Upper lobe of right lung (tissue), 1 donor: ENCODE data around the gene ZBED6. TPM values are rescaled to one million over a fixed set of nuclear protein-coding genes. Genes with fewer than 3 reads are reported as not detected.

Experiments
- ATAC-seq: fragments of 200-7000 bp; cut with Tn5 transposase; one replicate; pipeline ENCODE4 v1.9.1; 2020; ENCODE audit warnings: mild to moderate bottlenecking, moderate library complexity
- DNase-seq: peaks from one replicate; pipeline ENCODE4 v3.0.0-alpha.2; 2020
- H3K27ac ChIP-seq: fragments of 200-600 bp; one replicate; pipeline ENCODE4 v1.8.0; 2022
- H3K27me3 ChIP-seq: fragments of 200-600 bp; one replicate; pipeline ENCODE4 v1.8.0; 2022; ENCODE audit warnings: mild to moderate bottlenecking
- H3K36me3 ChIP-seq: fragments of 200-600 bp; one replicate; pipeline ENCODE4 v1.8.0; 2022
- H3K4me1 ChIP-seq: fragments of 200-600 bp; one replicate; pipeline ENCODE4 v1.8.0; 2022
- H3K4me3 ChIP-seq: fragments of 200-600 bp; one replicate; pipeline ENCODE4 v1.8.0; 2022; ENCODE audit warnings: mild to moderate bottlenecking
- H3K9me3 ChIP-seq: fragments of 200-600 bp; one replicate; pipeline ENCODE4 v1.8.0; 2022
- intact Hi-C: fragments of 100-400 bp; cut with DNase I; formaldehyde crosslinking; loops from one replicate; pipeline ENCODE4 v1.11.0; 2022
- total RNA-seq: library from RNA; stranded (reverse); fragmentation: NEBNext Ultra II Directional; extraction: Animal tissue kit (Norgen Biotek cat#: 25700); gene quantifications from one replicate; pipeline ENCODE4 v1.2.1, GENCODE V29; 2021
- TF ChIP-seq, protein P1 (sequence below): fragments of 200-600 bp; IDR thresholded peaks from one replicate; pipeline ENCODE4 v1.8.0; 2022; ENCODE audit warnings: antibody characterized with exemption
- donor health status: DM: no; HTN: yes; CAD: no; lungs with severe emphysema.

ZBED6 gene
- total RNA-seq, 1 donor from 2014 or later = 29.5 TPM

DNA sequence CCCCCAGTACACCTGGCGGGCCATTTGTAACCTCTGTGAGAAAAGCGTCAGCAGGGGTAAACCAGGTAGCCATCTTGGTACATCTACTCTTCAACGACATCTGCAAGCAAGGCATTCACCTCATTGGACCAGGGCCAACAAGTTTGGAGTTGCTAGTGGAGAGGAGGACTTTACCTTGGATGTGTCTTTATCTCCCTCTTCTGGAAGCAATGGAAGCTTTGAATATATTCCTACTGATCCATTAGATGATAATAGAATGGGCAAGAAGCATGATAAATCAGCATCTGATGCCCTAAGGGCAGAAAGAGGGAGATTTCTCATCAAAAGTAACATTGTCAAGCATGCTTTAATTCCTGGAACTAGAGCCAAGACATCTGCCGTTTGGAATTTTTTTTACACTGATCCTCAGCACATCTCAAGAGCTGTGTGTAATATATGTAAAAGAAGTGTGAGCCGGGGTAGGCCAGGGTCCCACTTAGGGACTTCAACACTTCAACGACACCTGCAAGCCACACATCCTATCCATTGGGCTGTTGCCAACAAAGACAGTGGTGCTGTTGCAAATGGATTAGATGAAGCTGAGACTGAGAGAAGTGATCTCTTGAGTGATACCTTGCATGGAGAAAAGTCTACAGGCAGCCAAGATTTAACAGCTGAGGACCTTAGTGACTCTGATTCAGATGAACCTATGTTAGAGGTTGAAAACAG, 2.7 kb downstream of the ZBED6 start:
- TF ChIP-seq, protein P1, sequence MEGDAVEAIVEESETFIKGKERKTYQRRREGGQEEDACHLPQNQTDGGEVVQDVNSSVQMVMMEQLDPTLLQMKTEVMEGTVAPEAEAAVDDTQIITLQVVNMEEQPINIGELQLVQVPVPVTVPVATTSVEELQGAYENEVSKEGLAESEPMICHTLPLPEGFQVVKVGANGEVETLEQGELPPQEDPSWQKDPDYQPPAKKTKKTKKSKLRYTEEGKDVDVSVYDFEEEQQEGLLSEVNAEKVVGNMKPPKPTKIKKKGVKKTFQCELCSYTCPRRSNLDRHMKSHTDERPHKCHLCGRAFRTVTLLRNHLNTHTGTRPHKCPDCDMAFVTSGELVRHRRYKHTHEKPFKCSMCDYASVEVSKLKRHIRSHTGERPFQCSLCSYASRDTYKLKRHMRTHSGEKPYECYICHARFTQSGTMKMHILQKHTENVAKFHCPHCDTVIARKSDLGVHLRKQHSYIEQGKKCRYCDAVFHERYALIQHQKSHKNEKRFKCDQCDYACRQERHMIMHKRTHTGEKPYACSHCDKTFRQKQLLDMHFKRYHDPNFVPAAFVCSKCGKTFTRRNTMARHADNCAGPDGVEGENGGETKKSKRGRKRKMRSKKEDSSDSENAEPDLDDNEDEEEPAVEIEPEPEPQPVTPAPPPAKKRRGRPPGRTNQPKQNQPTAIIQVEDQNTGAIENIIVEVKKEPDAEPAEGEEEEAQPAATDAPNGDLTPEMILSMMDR = no peak
- H3K27ac ChIP-seq = no peak overlapping the region
- intact Hi-C loops = no loop called here
- peaks cover 48% of the 10 kb centered on the region for H3K4me1 ChIP-seq
- no peak overlapping the region for H3K4me3 ChIP-seq
- H3K36me3 ChIP-seq = peaks cover 3% of the 10 kb centered on the region
- ATAC-seq (no peak), DNase-seq (no peak)
- no peaks in the 10 kb centered on the region for H3K27me3 ChIP-seq
- H3K9me3 ChIP-seq = no peaks in the 10 kb centered on the region

DNA sequence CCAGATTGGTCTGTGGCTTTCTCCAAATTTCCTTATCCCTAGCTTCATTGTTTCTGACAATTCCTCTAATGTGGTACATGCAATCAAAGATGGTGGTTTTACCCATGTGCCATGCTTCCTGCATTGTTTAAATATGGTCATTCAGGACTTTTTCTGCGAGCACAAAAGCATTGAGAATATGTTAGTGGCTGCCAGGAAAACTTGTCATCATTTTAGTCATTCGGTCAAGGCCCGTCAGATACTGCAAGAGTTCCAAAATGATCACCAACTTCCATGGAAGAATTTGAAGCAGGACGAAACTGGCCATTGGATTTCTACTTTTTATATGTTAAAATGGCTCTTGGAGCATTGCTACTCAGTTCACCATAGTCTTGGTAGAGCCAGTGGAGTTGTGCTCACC, 3.7 kb downstream of the ZBED6 start:
- intact Hi-C loops = no loop called here
- DNase-seq = no peak
- peaks cover 48% of the 10 kb centered on the region for H3K4me1 ChIP-seq

DNA sequence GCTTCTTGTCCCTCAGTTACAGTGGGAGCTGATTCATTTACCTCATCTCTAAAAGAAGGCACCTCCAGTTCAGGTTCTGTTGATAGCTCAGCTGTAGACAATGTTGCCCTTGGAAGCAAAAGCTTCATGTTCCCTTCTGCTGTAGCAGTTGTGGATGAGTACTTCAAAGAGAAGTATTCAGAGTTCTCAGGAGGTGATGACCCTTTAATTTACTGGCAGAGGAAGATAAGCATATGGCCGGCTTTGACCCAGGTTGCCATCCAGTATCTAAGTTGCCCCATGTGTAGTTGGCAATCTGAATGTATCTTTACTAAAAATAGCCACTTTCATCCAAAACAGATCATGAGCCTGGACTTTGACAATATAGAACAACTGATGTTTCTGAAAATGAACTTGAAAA, 4.5 kb downstream of the ZBED6 start:
- no peaks in the 10 kb centered on the region for H3K27me3 ChIP-seq
- intact Hi-C loops = no loop called here
- no peaks in the 10 kb centered on the region for H3K9me3 ChIP-seq
- H3K36me3 ChIP-seq = peaks cover 17% of the 10 kb centered on the region
- peaks cover 46% of the 10 kb centered on the region for H3K4me1 ChIP-seq
- no peak for DNase-seq
- no peak for ATAC-seq
- TF ChIP-seq, protein P1 = no peak
- H3K4me3 ChIP-seq = no peak overlapping the region
- no peak overlapping the region for H3K27ac ChIP-seq

More for the DNA sequence above, 3.7 kb downstream of the ZBED6 start:
- no peaks in the 10 kb centered on the region for H3K27me3 ChIP-seq
- no peak for ATAC-seq
- peaks cover 14% of the 10 kb centered on the region for H3K36me3 ChIP-seq
- TF ChIP-seq, protein P1 = no peak
- no peak overlapping the region for H3K27ac ChIP-seq
- no peaks in the 10 kb centered on the region for H3K9me3 ChIP-seq
- H3K4me3 ChIP-seq = no peak overlapping the region

DNA sequence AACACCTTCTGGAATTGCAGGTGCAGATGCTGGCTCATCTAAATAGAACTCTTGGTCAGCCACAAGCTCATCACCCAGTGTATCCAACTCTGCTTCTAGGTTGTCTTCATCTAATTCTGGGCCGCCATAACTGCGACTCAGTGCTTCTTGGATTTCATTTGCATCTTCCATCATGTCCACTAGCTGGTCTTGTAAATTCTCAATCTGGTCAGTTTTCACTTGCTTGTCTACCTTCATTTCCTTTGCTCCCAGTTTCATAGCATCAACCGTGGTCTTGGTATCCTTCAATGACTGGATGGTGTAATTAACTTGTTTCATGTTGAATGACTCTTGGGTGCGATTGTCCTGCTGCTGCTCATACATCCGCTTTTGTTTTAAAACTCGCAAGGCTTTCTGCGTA, 10.3 kb downstream of the ZBED6 start:
- TF ChIP-seq, protein P1 = no peak
- intact Hi-C loops = no loop called here
- DNase-seq = no peak

DNA sequence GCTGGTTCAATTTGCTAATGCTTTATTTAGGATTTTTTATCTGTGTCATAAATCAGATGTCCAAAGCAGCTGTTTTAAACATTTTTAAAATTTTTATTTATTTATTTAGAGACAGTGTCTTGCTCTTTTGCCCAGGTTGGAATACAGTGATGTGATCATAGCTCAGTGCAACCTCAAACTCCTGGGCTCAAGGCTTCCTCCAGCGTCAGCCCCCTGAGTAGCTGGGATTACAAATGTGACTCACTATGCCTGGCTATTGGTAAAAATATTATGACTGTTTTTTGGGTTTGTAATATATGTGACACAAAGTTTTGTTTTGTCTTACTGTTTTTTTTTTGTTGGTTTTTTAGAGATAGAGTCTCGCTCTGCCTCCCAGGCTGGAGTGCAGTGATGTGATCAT, 11.8 kb downstream of the ZBED6 start:
- intact Hi-C loops = no loop called here
- H3K4me1 ChIP-seq = no peaks in the 10 kb centered on the region
- H3K9me3 ChIP-seq = no peaks in the 10 kb centered on the region
- H3K36me3 ChIP-seq = peaks cover 54% of the 10 kb centered on the region
- DNase-seq (no peak), ATAC-seq (no peak)
- no peak overlapping the region for H3K4me3 ChIP-seq
- TF ChIP-seq, protein P1 = no peak
- no peaks in the 10 kb centered on the region for H3K27me3 ChIP-seq
- no peak overlapping the region for H3K27ac ChIP-seq

More for the DNA sequence above, 10.3 kb downstream of the ZBED6 start:
- no peak for ATAC-seq
- peaks cover 3% of the 10 kb centered on the region for H3K4me1 ChIP-seq
- H3K27ac ChIP-seq = no peak overlapping the region
- H3K27me3 ChIP-seq = no peaks in the 10 kb centered on the region
- H3K4me3 ChIP-seq = no peak overlapping the region
- H3K9me3 ChIP-seq = no peaks in the 10 kb centered on the region
- peaks cover 53% of the 10 kb centered on the region for H3K36me3 ChIP-seq
